ENCODE data around the gene ZFR.
"Not testable (repeated sequence)": the region's sequence is repeated elsewhere in the genome, so short reads cannot be mapped to it uniquely, and the experiment has no call there.

Gene ZFR

GRCh38 chr5:32454821-32455220 lies 10.3 kb upstream of the ZFR start:
- TF ChIP-seq CTCF (IDR thresholded peaks at IDR 0.05; ENCODE audit: extremely low read depth, insufficient read depth, missing control alignments), result no peak
- DNase-seq (ENCODE audit: low spot score), result no peak
- in situ Hi-C loops (cut with MboI; ENCODE audit: low pct_unique_long_range_greater_than_20kb, low sequenced_read_pairs, unreplicated experiment), result no loop called here

GRCh38 chr5:32453916-32454315 lies 9.4 kb upstream of the ZFR start:
- DNase-seq (ENCODE audit: low spot score), result no peak
- no peak for TF ChIP-seq CTCF (IDR thresholded peaks at IDR 0.05; ENCODE audit: extremely low read depth, insufficient read depth, missing control alignments)

GRCh38 chr5:32452316-32452715 lies 7.8 kb upstream of the ZFR start:
- DNase-seq (ENCODE audit: low spot score); in situ Hi-C loops (cut with MboI; ENCODE audit: low pct_unique_long_range_greater_than_20kb, low sequenced_read_pairs, unreplicated experiment): not testable (repeated sequence)

More at GRCh38 chr5:32453916-32454315, 9.4 kb upstream of the ZFR start:
- in situ Hi-C loops (cut with MboI; ENCODE audit: low pct_unique_long_range_greater_than_20kb, low sequenced_read_pairs, unreplicated experiment), result no loop called here

- in situ Hi-C loops (cut with MboI; ENCODE audit: low pct_unique_long_range_greater_than_20kb, low sequenced_read_pairs, unreplicated experiment), result no loop called here
- no peak for DNase-seq (ENCODE audit: low spot score)
Measured at GRCh38 chr5:32450952-32451351, 6.4 kb upstream of the ZFR start.

GRCh38 chr5:32449262-32449661 lies 4.7 kb upstream of the ZFR start:
- in situ Hi-C loops (cut with MboI; ENCODE audit: low pct_unique_long_range_greater_than_20kb, low sequenced_read_pairs, unreplicated experiment), result no loop called here
- DNase-seq (ENCODE audit: low spot score), result no peak
- no peak for TF ChIP-seq CTCF (IDR thresholded peaks at IDR 0.05; ENCODE audit: extremely low read depth, insufficient read depth, missing control alignments)

More at GRCh38 chr5:32450952-32451351, 6.4 kb upstream of the ZFR start:
- no peak for TF ChIP-seq CTCF (IDR thresholded peaks at IDR 0.05; ENCODE audit: extremely low read depth, insufficient read depth, missing control alignments)

GRCh38 chr5:32446630-32447029 lies 2.1 kb upstream of the ZFR start:
- no peak for TF ChIP-seq CTCF (IDR thresholded peaks at IDR 0.05; ENCODE audit: extremely low read depth, insufficient read depth, missing control alignments)
- in situ Hi-C loops (cut with MboI; ENCODE audit: low pct_unique_long_range_greater_than_20kb, low sequenced_read_pairs, unreplicated experiment), result no loop called here
- DNase-seq (ENCODE audit: low spot score), result peak; percentile 58

GRCh38 chr5:32445831-32446614 lies 1.5 kb upstream of the ZFR start:
- DNase-seq (ENCODE audit: low spot score), result peak; percentile 18
- in situ Hi-C loops (cut with MboI; ENCODE audit: low pct_unique_long_range_greater_than_20kb, low sequenced_read_pairs, unreplicated experiment), result no loop called here
- no peak for TF ChIP-seq CTCF (IDR thresholded peaks at IDR 0.05; ENCODE audit: extremely low read depth, insufficient read depth, missing control alignments)
